ENCODE results near the gene PPP1R12A.

- TF ChIP-seq, protein P1, sequence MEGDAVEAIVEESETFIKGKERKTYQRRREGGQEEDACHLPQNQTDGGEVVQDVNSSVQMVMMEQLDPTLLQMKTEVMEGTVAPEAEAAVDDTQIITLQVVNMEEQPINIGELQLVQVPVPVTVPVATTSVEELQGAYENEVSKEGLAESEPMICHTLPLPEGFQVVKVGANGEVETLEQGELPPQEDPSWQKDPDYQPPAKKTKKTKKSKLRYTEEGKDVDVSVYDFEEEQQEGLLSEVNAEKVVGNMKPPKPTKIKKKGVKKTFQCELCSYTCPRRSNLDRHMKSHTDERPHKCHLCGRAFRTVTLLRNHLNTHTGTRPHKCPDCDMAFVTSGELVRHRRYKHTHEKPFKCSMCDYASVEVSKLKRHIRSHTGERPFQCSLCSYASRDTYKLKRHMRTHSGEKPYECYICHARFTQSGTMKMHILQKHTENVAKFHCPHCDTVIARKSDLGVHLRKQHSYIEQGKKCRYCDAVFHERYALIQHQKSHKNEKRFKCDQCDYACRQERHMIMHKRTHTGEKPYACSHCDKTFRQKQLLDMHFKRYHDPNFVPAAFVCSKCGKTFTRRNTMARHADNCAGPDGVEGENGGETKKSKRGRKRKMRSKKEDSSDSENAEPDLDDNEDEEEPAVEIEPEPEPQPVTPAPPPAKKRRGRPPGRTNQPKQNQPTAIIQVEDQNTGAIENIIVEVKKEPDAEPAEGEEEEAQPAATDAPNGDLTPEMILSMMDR (conservative IDR thresholded peaks at IDR 0.05) = no peak
- no peak for TF ChIP-seq EZH2 (IDR thresholded peaks at IDR 0.05; ENCODE audit: low read depth)
These were observed 93.0 kb downstream of the PPP1R12A start for GRCh38 chr12:79841878-79842265.

Measured in PC-9 (cell line).